Bronchial epithelial cell (primary cell): ENCODE results near the gene RIC1. TPM values are rescaled to one million over a fixed set of nuclear protein-coding genes. Genes with fewer than 3 reads are reported as not detected.

Experiments
- DNase-seq: peaks from one replicate; pipeline ENCODE4 v3.0.0-alpha.2; 2010; ENCODE audit warnings: low read depth
- FAIRE-seq: peaks from 2 replicates; lab custom pipeline; 2011; peaks lifted over from hg19 to GRCh38; lab: Jason Lieb, UNC
- H3K27me3 ChIP-seq: 2 replicates; pipeline ENCODE4 v1.5.1; 2011; ENCODE audit warnings: low read length; ENCODE audit not compliant: control insufficient read depth, insufficient read depth
- H3K36me3 ChIP-seq: 2 replicates; pipeline ENCODE4 v1.5.1; 2011; ENCODE audit warnings: low read length; ENCODE audit not compliant: control insufficient read depth, insufficient read depth
- H3K4me3 ChIP-seq: 2 replicates; pipeline ENCODE4 v1.5.1; 2011; ENCODE audit warnings: mild to moderate bottlenecking, low read depth, low read length, control low read depth
- CTCF ChIP-seq: IDR thresholded peaks from 2 replicates; pipeline ENCODE4 v1.5.1; 2011; ENCODE audit warnings: mild to moderate bottlenecking, moderate library complexity, low read length, control low read depth, inconsistent platforms; ENCODE audit not compliant: insufficient read depth, severe bottlenecking
- total RNA-seq: library from RNA; depleted of rRNA; stranded (reverse); fragments of >200 nt; gene quantifications from 2 replicates; pipeline ENCODE4 v1.2.1, GENCODE V29; 2014

RIC1 gene
- total RNA-seq, 1 donor from 2014 or later, result 34.2 TPM

GRCh38 chr9:5736563-5737346 is 107.8 kb downstream of the RIC1 start:
- Histone ChIP-seq H3K4me3 (no peak overlapping the region), H3K27me3 (no peaks in the 10 kb centered on the region), H3K36me3 (peaks cover 5% of the 10 kb centered on the region)
- TF ChIP-seq CTCF, result no peak
- no peak for FAIRE-seq
- DNase-seq, result no peak

GRCh38 chr9:5743109-5743508 is 114.2 kb downstream of the RIC1 start:
- TF ChIP-seq CTCF, result no peak
- Histone ChIP-seq H3K36me3 (peaks cover 1% of the 10 kb centered on the region), H3K27me3 (no peaks in the 10 kb centered on the region), H3K4me3 (no peak overlapping the region)
- DNase-seq (no peak), FAIRE-seq (no peak)

GRCh38 chr9:5748438-5748837 is 119.5 kb downstream of the RIC1 start:
- FAIRE-seq (no peak), DNase-seq (no peak)
- Histone ChIP-seq H3K4me3 (no peak overlapping the region), H3K27me3 (no peaks in the 10 kb centered on the region), H3K36me3 (peaks cover 1% of the 10 kb centered on the region)
- TF ChIP-seq CTCF, result no peak

- Histone ChIP-seq H3K36me3 (peaks cover 1% of the 10 kb centered on the region), H3K4me3 (no peak overlapping the region), H3K27me3 (no peaks in the 10 kb centered on the region)
- FAIRE-seq (no peak), DNase-seq (no peak)
- no peak for TF ChIP-seq CTCF
Measured at GRCh38 chr9:5749306-5749705, 120.4 kb downstream of the RIC1 start.

GRCh38 chr9:5750569-5750968 is 121.7 kb downstream of the RIC1 start:
- no peak overlapping the region for H3K4me3 ChIP-seq
- no peak for TF ChIP-seq CTCF
- H3K36me3 ChIP-seq, result no peaks in the 10 kb centered on the region
- DNase-seq, result no peak
- no peaks in the 10 kb centered on the region for H3K27me3 ChIP-seq
- no peak for FAIRE-seq

GRCh38 chr9:5756633-5757032 is 127.7 kb downstream of the RIC1 start:
- no peak for FAIRE-seq
- no peak overlapping the region for H3K4me3 ChIP-seq
- no peaks in the 10 kb centered on the region for H3K27me3 ChIP-seq
- no peak for DNase-seq
- H3K36me3 ChIP-seq, result peaks cover 2% of the 10 kb centered on the region
- TF ChIP-seq CTCF, result no peak
